ENCODE measurements around the gene HDAC1. TPM values are rescaled to one million over a fixed set of nuclear protein-coding genes. Genes with fewer than 3 reads are reported as not detected.
A peak's percentile ranks its signal among the peaks of the same experiment; 100 is the strongest.

Gene HDAC1
- total and polyA plus RNA-seq, 2 of the 8 experiments (the other 6 are each of a cell fraction or from before 2014, with no cell fraction given) = 111 to 125 TPM

DNA sequence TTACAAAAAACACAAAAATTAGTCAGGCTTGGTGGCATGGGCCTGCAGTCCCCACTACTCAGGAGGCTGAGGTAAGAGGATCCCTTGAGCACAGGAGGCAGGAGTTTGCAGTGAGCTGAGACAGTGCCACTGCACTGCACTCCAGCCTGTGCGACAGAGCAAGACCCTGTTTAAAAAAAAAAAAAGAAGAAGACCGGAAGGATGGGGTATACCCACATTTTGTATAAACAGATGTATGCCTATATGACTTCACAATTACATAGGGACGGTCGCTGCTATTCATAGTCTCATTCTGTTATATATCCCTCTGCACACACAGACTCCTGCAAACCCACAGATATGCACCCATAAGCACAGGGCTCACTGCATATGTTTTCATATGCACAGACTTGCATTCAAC is 28.1 kb upstream of the HDAC1 start:
- H4K5ac ChIP-seq (ENCODE audit: insufficient read length, low read depth, low read length) = no peak overlapping the region
- no peak overlapping the region for H3K56ac ChIP-seq (replicated peaks; ENCODE audit: insufficient read length, low read depth, low read length)
- H3K23me2 ChIP-seq (ENCODE audit: low read depth, low read length) = no peaks in the 10 kb centered on the region
- 90% methylated on average over 4 of the region's 4 CpGs; no CpG with 5 or more reads in 1 of the 2 experiments for WGBS, 2 experiments (ENCODE audit: extremely low coverage in 1 of 2, insufficient coverage in 1 of 2, insufficient read length in 1 of 2, insufficient replicate concordance in 2 of 2, low coverage in 1 of 2, low lambda C conversion rate in 2 of 2, missing lambda C conversion rate in 1 of 2)
- H3K4ac ChIP-seq (replicated peaks; ENCODE audit: insufficient read length, low read depth, low read length) = no peak overlapping the region
- no peak overlapping the region for H3K9ac ChIP-seq (replicated peaks in 1 of 4; ENCODE audit: extremely low read depth in 1 of 4, low read depth in 3 of 4, low read length in 3 of 4)
- ChIA-PET POLR2A (ENCODE audit: partially characterized antibody) (no interaction called here), CTCF (ENCODE audit: partially characterized antibody) (interaction anchor here (0.9 to 1.6 kb wide), 3 partner anchors 8 to 52 kb away, joined by 3 read pairs; no protein-coding TSS in a partner anchor)
- no peak overlapping the region for H3K23ac ChIP-seq (ENCODE audit: insufficient read length)
- peak overlapping the region; percentile 65; the same call in 1 of the 2 replicates for H2AFZ ChIP-seq (ENCODE audit: low read length)
- H3K4me1 ChIP-seq (replicated peaks in 1 of 4; ENCODE audit: control insufficient read depth in 3 of 4, insufficient read depth in 4 of 4, low read length in 3 of 4) = peaks cover 0 to 3% (median 2%) of the 10 kb centered on the region in 4 experiments; a peak in 3 of 7 replicates
- no peaks in the 10 kb centered on the region for H3K79me2 ChIP-seq (ENCODE audit: control insufficient read depth in 1 of 2, insufficient read depth in 2 of 2, low read length in 2 of 2)
- H3K9me3 ChIP-seq (ENCODE audit: insufficient read depth in 2 of 2, low read depth in 1 of 2, low read length in 1 of 2) = no peaks in the 10 kb centered on the region
- no peak overlapping the region for H2BK20ac ChIP-seq (ENCODE audit: low read length)
- FAIRE-seq = no peak
- no peaks in the 10 kb centered on the region for H4K20me1 ChIP-seq (replicated peaks in 1 of 2; ENCODE audit: control insufficient read depth in 1 of 2, insufficient read depth in 2 of 2, low read length in 2 of 2)
- no peak overlapping the region for H4K8ac ChIP-seq (ENCODE audit: extremely low read depth, insufficient read depth, low read length)
- no peak overlapping the region for H3K18ac ChIP-seq (ENCODE audit: extremely low read depth, low read length)
- H2BK5ac ChIP-seq (ENCODE audit: low read depth, low read length) = no peak overlapping the region
- H2BK15ac ChIP-seq (ENCODE audit: low read length) = no peak overlapping the region
- no peak overlapping the region for H3K27ac ChIP-seq (ENCODE audit: low read depth, low read length)
- H3K36me3 ChIP-seq (ENCODE audit: control insufficient read depth in 2 of 4, insufficient read depth in 4 of 4, low read length in 3 of 4) = no peaks in the 10 kb centered on the region
- H3K79me1 ChIP-seq (ENCODE audit: low read depth, low read length) = no peaks in the 10 kb centered on the region
- no peak for TF ChIP-seq NRF1 (IDR thresholded peaks at IDR 0.05; ENCODE audit: low read depth, low read length)
- no peak for TF ChIP-seq RNF2 (IDR thresholded peaks at IDR 0.05; ENCODE audit: borderline replicate concordance, low read depth, low read length, missing control alignments, poor library complexity, severe bottlenecking)
- TF ChIP-seq KDM1A (IDR thresholded peaks at IDR 0.05; ENCODE audit: borderline replicate concordance, low read length) = no peak
- no peak for TF ChIP-seq SP2 (IDR thresholded peaks at IDR 0.05; ENCODE audit: low read length)
- TF ChIP-seq ASH2L (IDR thresholded peaks at IDR 0.05; ENCODE audit: low read length) = no peak
- TF ChIP-seq JUND (IDR thresholded peaks at IDR 0.05; ENCODE audit: low read length) = no peak
- no peak for TF ChIP-seq FOSL1 (IDR thresholded peaks at IDR 0.05; ENCODE audit: insufficient read depth, low read depth, low read length)
- TF ChIP-seq TAF1 (IDR thresholded peaks at IDR 0.05; ENCODE audit: low read depth, low read length) = no peak
- no peak for TF ChIP-seq SIX5 (IDR thresholded peaks at IDR 0.05; ENCODE audit: low read depth, low read length)
- no peak for TF ChIP-seq POLR2A (IDR thresholded peaks at IDR 0.05; ENCODE audit: control extremely low read depth in 1 of 2, low read depth in 2 of 2, low read length in 2 of 2)
- H4K91ac ChIP-seq (replicated peaks; ENCODE audit: insufficient read length, low read length) = no peak overlapping the region
- H2BK12ac ChIP-seq (ENCODE audit: low read depth, low read length) = no peak overlapping the region
- no peak overlapping the region for H3K14ac ChIP-seq (ENCODE audit: insufficient read length)
- H3K4me3 ChIP-seq (ENCODE audit: extremely low read depth in 1 of 4, insufficient read depth in 2 of 4, low read depth in 3 of 4, low read length in 4 of 4) = no peak overlapping the region
- no peak for DNase-seq (ENCODE audit: low read depth in 1 of 2, low spot score in 2 of 2)
- H3K27me3 ChIP-seq (replicated peaks in 1 of 4; ENCODE audit: control insufficient read depth in 3 of 4, extremely low read depth in 1 of 4, insufficient read depth in 3 of 4, low read length in 3 of 4) = no peaks in the 10 kb centered on the region
- no peak overlapping the region for H2AK5ac ChIP-seq (ENCODE audit: low read depth, low read length)
- no peak overlapping the region for H2BK120ac ChIP-seq (replicated peaks; ENCODE audit: low read depth, low read length)
- H3K4me2 ChIP-seq (ENCODE audit: insufficient read depth in 1 of 2, low read depth in 2 of 2, low read length in 2 of 2) = no peak overlapping the region
